GM12891 (cell line): ENCODE data around the gene PLGRKT.

Experiments used
- PAX5 ChIP-seq: IDR thresholded peaks from 2 replicates; pipeline ENCODE4 v1.6.1; 2011; ENCODE audit warnings: low read length, moderate library complexity, mild to moderate bottlenecking; ENCODE audit not compliant: insufficient read depth, severe bottlenecking
- POLR2A ChIP-seq: IDR thresholded peaks from 2 replicates; pipeline ENCODE4 v1.6.1; 2011; ENCODE audit warnings: low read depth, low read length, control low read depth
- POLR2AphosphoS5 ChIP-seq: IDR thresholded peaks from 2 replicates; pipeline ENCODE4 v1.6.1; 2011; ENCODE audit warnings: low read depth, low read length, control low read depth
- POU2F2 ChIP-seq: IDR thresholded peaks from 2 replicates; pipeline ENCODE4 v1.6.1; 2011; ENCODE audit warnings: low read depth, mild to moderate bottlenecking, control low read depth, low read length, moderate library complexity
- SPI1 ChIP-seq: IDR thresholded peaks from 2 replicates; pipeline ENCODE4 v1.6.1; 2011; ENCODE audit warnings: low read depth, low read length, control low read depth
- TAF1 ChIP-seq: IDR thresholded peaks from 2 replicates; pipeline ENCODE4 v1.6.1; 2011; ENCODE audit warnings: low read depth, low read length, control low read depth

- TF ChIP-seq POLR2AphosphoS5 = no peak
- TF ChIP-seq POLR2A = no peak
- no peak for TF ChIP-seq TAF1
- no peak for TF ChIP-seq SPI1
- no peak for TF ChIP-seq PAX5
- TF ChIP-seq POU2F2 = no peak
Observed at GRCh38 chr9:5436441-5436840, 1.3 kb downstream of the PLGRKT start.
